Measurements from ENCODE around the gene LRRC8E. TPM values are rescaled to one million over a fixed set of nuclear protein-coding genes. Genes with fewer than 3 reads are reported as not detected.
"Not testable (repeated sequence)": the region's sequence is repeated elsewhere in the genome, so short reads cannot be mapped to it uniquely, and the experiment has no call there.

LRRC8E gene
- total and polyA plus RNA-seq, 2 experiments from 2014 or later: 3.3 to 4.5 TPM

DNA sequence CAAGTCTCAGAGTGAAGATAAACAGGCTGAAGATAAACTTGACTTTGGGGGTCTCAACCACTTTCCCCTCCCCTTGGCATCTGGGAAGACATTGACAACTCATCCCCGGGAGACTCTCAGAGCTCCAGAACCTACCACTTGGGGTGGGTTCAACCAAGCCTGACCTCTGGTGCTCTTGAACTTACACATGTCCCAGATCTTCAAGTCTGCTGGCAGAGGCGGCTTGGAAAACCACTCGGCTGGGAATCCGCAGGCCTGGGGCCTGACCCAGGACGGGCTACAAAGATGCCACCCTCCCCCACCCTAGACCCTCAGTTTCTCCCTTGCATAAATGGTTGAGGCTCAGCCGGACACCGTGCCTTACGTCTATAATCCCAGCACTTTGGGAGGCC is 512 bp downstream of the LRRC8E start:
- TF ChIP-seq EZH2 (IDR thresholded peaks at IDR 0.05; ENCODE audit: borderline replicate concordance): no peak
- TF ChIP-seq, protein P1, sequence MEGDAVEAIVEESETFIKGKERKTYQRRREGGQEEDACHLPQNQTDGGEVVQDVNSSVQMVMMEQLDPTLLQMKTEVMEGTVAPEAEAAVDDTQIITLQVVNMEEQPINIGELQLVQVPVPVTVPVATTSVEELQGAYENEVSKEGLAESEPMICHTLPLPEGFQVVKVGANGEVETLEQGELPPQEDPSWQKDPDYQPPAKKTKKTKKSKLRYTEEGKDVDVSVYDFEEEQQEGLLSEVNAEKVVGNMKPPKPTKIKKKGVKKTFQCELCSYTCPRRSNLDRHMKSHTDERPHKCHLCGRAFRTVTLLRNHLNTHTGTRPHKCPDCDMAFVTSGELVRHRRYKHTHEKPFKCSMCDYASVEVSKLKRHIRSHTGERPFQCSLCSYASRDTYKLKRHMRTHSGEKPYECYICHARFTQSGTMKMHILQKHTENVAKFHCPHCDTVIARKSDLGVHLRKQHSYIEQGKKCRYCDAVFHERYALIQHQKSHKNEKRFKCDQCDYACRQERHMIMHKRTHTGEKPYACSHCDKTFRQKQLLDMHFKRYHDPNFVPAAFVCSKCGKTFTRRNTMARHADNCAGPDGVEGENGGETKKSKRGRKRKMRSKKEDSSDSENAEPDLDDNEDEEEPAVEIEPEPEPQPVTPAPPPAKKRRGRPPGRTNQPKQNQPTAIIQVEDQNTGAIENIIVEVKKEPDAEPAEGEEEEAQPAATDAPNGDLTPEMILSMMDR (IDR thresholded peaks at IDR 0.05; ENCODE audit: poor library complexity): no peak
- no peak for TF ChIP-seq EZH2phosphoT487 (IDR thresholded peaks at IDR 0.05; ENCODE audit: low read depth, severe bottlenecking, unreplicated experiment)
- H3K36me3 ChIP-seq (replicated peaks; ENCODE audit: insufficient read depth, low read depth): no peaks in the 10 kb centered on the region
- H2AFZ ChIP-seq: peak overlapping the region; percentile 84
- H4K20me1 ChIP-seq (ENCODE audit: insufficient read depth, poor library complexity, severe bottlenecking): no peaks in the 10 kb centered on the region
- peak overlapping the region; percentile 28 for H3K4me3 ChIP-seq
- 78% methylated on average over 8 of the region's 8 CpGs for WGBS (ENCODE audit: low lambda C conversion rate, missing lambda C conversion rate)
- no peak overlapping the region for H3K27ac ChIP-seq
- H3K27me3 ChIP-seq: no peaks in the 10 kb centered on the region
- H3K4me1 ChIP-seq (ENCODE audit: insufficient read depth): peaks cover 5% of the 10 kb centered on the region
- H3K9me2 ChIP-seq (replicated peaks; ENCODE audit: insufficient read depth): no peaks in the 10 kb centered on the region
- peak; percentile 3 for DNase-seq (ENCODE audit: low spot score)
- H3K79me2 ChIP-seq: peaks cover 2% of the 10 kb centered on the region
- no peaks in the 10 kb centered on the region for H3K9me3 ChIP-seq (ENCODE audit: low read depth)
- peak overlapping the region; percentile 99 for H3K4me2 ChIP-seq

- not testable (repeated sequence) for H4K20me1 ChIP-seq (ENCODE audit: insufficient read depth, poor library complexity, severe bottlenecking); H3K79me2 ChIP-seq; H3K27ac ChIP-seq; H3K4me1 ChIP-seq (ENCODE audit: insufficient read depth); H3K9me3 ChIP-seq (ENCODE audit: low read depth); H2AFZ ChIP-seq; H3K4me3 ChIP-seq; H3K27me3 ChIP-seq; H3K4me2 ChIP-seq; H3K36me3 ChIP-seq (replicated peaks; ENCODE audit: insufficient read depth, low read depth); H3K9me2 ChIP-seq (replicated peaks; ENCODE audit: insufficient read depth)
- WGBS (ENCODE audit: low lambda C conversion rate, missing lambda C conversion rate): 95% methylated on average over 18 of the region's 18 CpGs
- DNase-seq (ENCODE audit: low spot score): peak; percentile 13
These were observed 5.2 kb downstream of the LRRC8E start for GRCh38 chr19:7893362-7894101.

GRCh38 chr19:7894612-7895309 is 6.5 kb downstream of the LRRC8E start:
- Histone ChIP-seq H3K79me2 (no peaks in the 10 kb centered on the region), H3K9me3 (ENCODE audit: low read depth) (no peaks in the 10 kb centered on the region), H3K9me2 (replicated peaks; ENCODE audit: insufficient read depth) (no peaks in the 10 kb centered on the region), H3K27me3 (no peaks in the 10 kb centered on the region), H3K4me1 (ENCODE audit: insufficient read depth) (no peaks in the 10 kb centered on the region), H3K4me2 (no peak overlapping the region), H3K27ac (no peak overlapping the region), H3K36me3 (replicated peaks; ENCODE audit: insufficient read depth, low read depth) (no peaks in the 10 kb centered on the region), H2AFZ (no peak overlapping the region), H4K20me1 (ENCODE audit: insufficient read depth, poor library complexity, severe bottlenecking) (no peaks in the 10 kb centered on the region), H3K4me3 (no peak overlapping the region)
- 85% methylated on average over 18 of the region's 18 CpGs for WGBS (ENCODE audit: low lambda C conversion rate, missing lambda C conversion rate)
- DNase-seq (ENCODE audit: low spot score): peak; percentile 5
- TF ChIP-seq EZH2 (IDR thresholded peaks at IDR 0.05; ENCODE audit: borderline replicate concordance) (no peak), EZH2phosphoT487 (IDR thresholded peaks at IDR 0.05; ENCODE audit: low read depth, severe bottlenecking, unreplicated experiment) (no peak)
- TF ChIP-seq, protein P1 (IDR thresholded peaks at IDR 0.05; ENCODE audit: poor library complexity): no peak

- H3K9me2 ChIP-seq (replicated peaks; ENCODE audit: insufficient read depth): no peaks in the 10 kb centered on the region
- no peak overlapping the region for H2AFZ ChIP-seq
- no peaks in the 10 kb centered on the region for H3K79me2 ChIP-seq
- peak; percentile 3 for DNase-seq (ENCODE audit: low spot score)
- no peak for TF ChIP-seq EZH2 (IDR thresholded peaks at IDR 0.05; ENCODE audit: borderline replicate concordance)
- TF ChIP-seq, protein P1 (IDR thresholded peaks at IDR 0.05; ENCODE audit: poor library complexity): no peak
- TF ChIP-seq EZH2phosphoT487 (IDR thresholded peaks at IDR 0.05; ENCODE audit: low read depth, severe bottlenecking, unreplicated experiment): no peak
- H3K4me1 ChIP-seq (ENCODE audit: insufficient read depth): no peaks in the 10 kb centered on the region
- no peaks in the 10 kb centered on the region for H4K20me1 ChIP-seq (ENCODE audit: insufficient read depth, poor library complexity, severe bottlenecking)
- H3K4me2 ChIP-seq: no peak overlapping the region
- H3K4me3 ChIP-seq: no peak overlapping the region
- no peaks in the 10 kb centered on the region for H3K36me3 ChIP-seq (replicated peaks; ENCODE audit: insufficient read depth, low read depth)
- H3K27ac ChIP-seq: no peak overlapping the region
- H3K9me3 ChIP-seq (ENCODE audit: low read depth): no peaks in the 10 kb centered on the region
- H3K27me3 ChIP-seq: no peaks in the 10 kb centered on the region
- 92% methylated on average over 13 of the region's 13 CpGs for WGBS (ENCODE audit: low lambda C conversion rate, missing lambda C conversion rate)
These were observed 7.3 kb downstream of the LRRC8E start for GRCh38 chr19:7895565-7895964.
